Measurements from ENCODE around the gene C11orf21. TPM values are rescaled to one million over a fixed set of nuclear protein-coding genes. Genes with fewer than 3 reads are reported as not detected.

Gene C11orf21
- total RNA-seq (1 to 10 TPM; 2.7 to 6.9 TPM), polyA plus RNA-seq (ENCODE audit: insufficient read length in 6 of 6) (1 to 10 TPM; 1.2 to 2.2 (median 1.6) TPM)
- long read RNA-seq, donor 1, partial matches to known transcripts, result 0 of 3 reads
- long read RNA-seq, donor 1, other reads (novel, unspliced or antisense), result 0 of 3 reads
- long read RNA-seq, donor 2, result 0 reads
- long read RNA-seq, donor 3, result 0 reads
- long read RNA-seq, donor 4, result 0 reads
- long read RNA-seq, donor 5, result 0 reads
- long read RNA-seq, donor 6, result 0 reads
- long read RNA-seq, donor 7, partial matches to known transcripts, result 0 of 1 reads
- long read RNA-seq, donor 7, other reads (novel, unspliced or antisense), result 0 of 1 reads
- long read RNA-seq, donor 8, result 0 reads
- long read RNA-seq, donor 9, result 0 reads
- long read RNA-seq, donor 10, partial matches to known transcripts, result 1 of 4 reads
- long read RNA-seq, donor 10, other reads (novel, unspliced or antisense), result 2 of 4 reads
- long read RNA-seq, donor 11, result 0 reads
- long read RNA-seq, donor 12, result 0 reads

- H3K4me3 ChIP-seq, result peak within 1 kb of the TSS in 1 of 2 donors; percentile 41
- no peaks in the 10 kb centered on the region for H3K9me3 ChIP-seq
- peak within 1 kb of the TSS in 1 of 2 donors; percentile 88 for H3K27ac ChIP-seq
- intact Hi-C loops (cut with DNase I), result loop anchor here (10.0 kb wide), 2 partner anchors 113 to 223 kb away; no protein-coding TSS in a partner anchor
- ATAC-seq (peak; percentile 18), DNase-seq (peak in 2 of 4 donors; percentile 75 to 91)
- TF ChIP-seq CTCF (IDR thresholded peaks at IDR 0.05), result no peak
- no peaks in the 10 kb centered on the region for H3K36me3 ChIP-seq
- H3K4me1 ChIP-seq, result peaks cover 12 to 64% of the 10 kb centered on the region in 2 donors
- H3K27me3 ChIP-seq, result no peaks in the 10 kb centered on the region
Measured at GRCh38 chr11:2301631-2302305, at the start of gene C11orf21, which contains the start of gene TSPAN32. C11orf21 (minus strand) TSS chr11:2301918; CDS start chr11:2301808, 110 bp downstream. TSPAN32 (plus strand) TSS chr11:2302013; CDS start chr11:2302150, 137 bp downstream.

GRCh38 chr11:2348986-2349385 is 47.3 kb upstream of the C11orf21 start:
- no peak for DNase-seq
- Histone ChIP-seq H3K27me3 (no peaks in the 10 kb centered on the region), H3K4me3 (no peak overlapping the region), H3K27ac (no peak overlapping the region), H3K9me3 (peaks cover 0 to 11% of the 10 kb centered on the region in 2 donors), H3K4me1 (no peaks in the 10 kb centered on the region), H3K36me3 (no peaks in the 10 kb centered on the region)
- no peak for TF ChIP-seq CTCF (IDR thresholded peaks at IDR 0.05)
- intact Hi-C loops (cut with DNase I), result no loop called here
- ATAC-seq, result no peak

GRCh38 chr11:2347308-2347830 is 45.7 kb upstream of the C11orf21 start:
- Histone ChIP-seq H3K36me3 (no peaks in the 10 kb centered on the region), H3K4me3 (no peak overlapping the region), H3K9me3 (peaks cover 0 to 11% of the 10 kb centered on the region in 2 donors), H3K4me1 (no peaks in the 10 kb centered on the region), H3K27me3 (no peaks in the 10 kb centered on the region), H3K27ac (no peak overlapping the region)
- no peak for DNase-seq
- ATAC-seq, result no peak
- no peak for TF ChIP-seq CTCF (IDR thresholded peaks at IDR 0.05)
- intact Hi-C loops (cut with DNase I), result no loop called here

- Histone ChIP-seq H3K36me3 (no peaks in the 10 kb centered on the region), H3K4me1 (no peaks in the 10 kb centered on the region), H3K27ac (no peak overlapping the region), H3K27me3 (no peaks in the 10 kb centered on the region), H3K9me3 (peaks cover 0 to 11% of the 10 kb centered on the region in 2 donors), H3K4me3 (no peak overlapping the region)
- ATAC-seq, result no peak
- TF ChIP-seq CTCF (IDR thresholded peaks at IDR 0.05), result no peak
- intact Hi-C loops (cut with DNase I), result no loop called here
- DNase-seq, result no peak
Measured at GRCh38 chr11:2346586-2347307, 45.0 kb upstream of the C11orf21 start.
